ENCODE measurements around the gene CES5A.
"Not testable (repeated sequence)": the region's sequence is repeated elsewhere in the genome, so short reads cannot be mapped to it uniquely, and the experiment has no call there.

Gene CES5A

DNA sequence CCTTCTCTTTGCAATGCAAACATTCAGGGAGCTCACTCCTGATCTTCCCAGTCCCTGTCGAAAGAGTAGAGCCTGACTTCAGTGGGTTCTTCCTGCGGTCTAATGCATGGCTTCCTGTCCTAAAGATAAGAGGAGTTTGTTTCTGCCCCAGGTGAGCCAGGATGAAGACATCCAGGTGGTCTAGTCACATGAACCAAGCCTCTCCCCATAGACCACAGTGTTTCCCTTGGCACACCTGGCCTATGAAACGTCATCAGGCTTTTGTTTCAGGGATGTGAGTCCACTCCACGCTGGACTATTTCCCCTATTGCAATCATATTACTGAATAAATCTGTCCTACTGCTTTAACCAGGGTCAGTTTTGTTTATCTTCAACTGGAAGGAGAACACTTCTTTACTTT is 63.4 kb downstream of the CES5A start:
- no peak overlapping the region for H3K27ac Mint-ChIP-seq
- no peaks in the 10 kb centered on the region for H3K36me3 Mint-ChIP-seq
- ATAC-seq (ENCODE audit: low read depth) (no peak), DNase-seq (ENCODE audit: low spot score in 2 of 2) (no peak)
- peaks cover 13% of the 10 kb centered on the region for H3K27me3 Mint-ChIP-seq
- H3K9me3 Mint-ChIP-seq: no peaks in the 10 kb centered on the region
- no peak overlapping the region for H3K4me3 Mint-ChIP-seq
- no peaks in the 10 kb centered on the region for H3K4me1 Mint-ChIP-seq

DNA sequence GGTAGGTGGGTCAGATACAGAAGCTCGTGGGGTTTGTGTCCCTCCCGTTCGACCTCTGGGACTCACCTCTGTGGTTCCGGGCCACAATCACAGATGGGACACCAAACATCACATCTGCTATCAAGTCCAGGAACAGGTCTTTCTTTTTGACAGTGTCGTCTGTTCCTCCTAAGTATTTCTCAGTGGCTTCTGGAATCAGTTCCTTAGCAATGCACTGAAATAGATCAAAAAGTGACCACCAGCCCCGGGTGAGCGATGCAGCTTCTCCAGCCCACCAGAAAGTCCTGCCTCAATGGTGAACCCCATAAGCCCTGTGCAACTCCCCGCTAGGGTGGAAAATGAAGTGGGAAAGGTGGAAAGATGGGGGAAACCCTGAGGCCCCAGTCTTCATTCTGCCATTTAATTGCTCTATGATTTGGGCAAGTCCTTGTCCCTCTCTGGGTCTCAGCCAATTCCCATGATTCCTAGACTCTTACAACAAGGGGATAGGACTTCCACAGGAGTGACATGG is 64.7 kb downstream of the CES5A start:
- H3K27ac Mint-ChIP-seq: no peak overlapping the region
- H3K36me3 Mint-ChIP-seq: no peaks in the 10 kb centered on the region
- no peak for ATAC-seq (ENCODE audit: low read depth)

DNA sequence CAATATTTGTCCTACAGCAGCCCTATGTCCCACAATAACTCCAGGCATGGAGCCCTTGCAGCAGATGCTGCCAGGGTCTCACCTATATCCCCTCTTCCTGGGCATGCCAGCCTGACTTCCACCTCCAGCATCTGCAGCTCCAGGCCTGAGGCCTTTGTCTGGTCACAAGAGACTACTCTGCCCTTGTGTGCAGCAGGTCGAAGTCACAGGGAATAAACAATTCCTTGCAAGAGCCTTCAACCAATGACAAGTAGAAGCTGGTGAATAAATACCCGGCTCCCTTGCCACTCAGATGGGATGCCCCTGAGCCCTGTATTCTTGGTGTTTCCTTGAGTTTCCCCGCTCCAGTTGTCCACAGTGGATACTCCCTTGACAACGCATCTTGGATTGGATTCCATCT is 65.3 kb downstream of the CES5A start:
- H3K4me1 Mint-ChIP-seq: no peaks in the 10 kb centered on the region
- no peaks in the 10 kb centered on the region for H3K9me3 Mint-ChIP-seq
- DNase-seq (ENCODE audit: low spot score in 2 of 2) (no peak), ATAC-seq (ENCODE audit: low read depth) (no peak)
- H3K4me3 Mint-ChIP-seq: no peak overlapping the region
- no peaks in the 10 kb centered on the region for H3K36me3 Mint-ChIP-seq
- H3K27ac Mint-ChIP-seq: no peak overlapping the region
- peaks cover 11% of the 10 kb centered on the region for H3K27me3 Mint-ChIP-seq

More for the DNA sequence above, 64.7 kb downstream of the CES5A start:
- H3K4me3 Mint-ChIP-seq: no peak overlapping the region
- peaks cover 13% of the 10 kb centered on the region for H3K27me3 Mint-ChIP-seq
- DNase-seq (ENCODE audit: low spot score in 2 of 2): no peak
- no peaks in the 10 kb centered on the region for H3K9me3 Mint-ChIP-seq
- no peaks in the 10 kb centered on the region for H3K4me1 Mint-ChIP-seq

DNA sequence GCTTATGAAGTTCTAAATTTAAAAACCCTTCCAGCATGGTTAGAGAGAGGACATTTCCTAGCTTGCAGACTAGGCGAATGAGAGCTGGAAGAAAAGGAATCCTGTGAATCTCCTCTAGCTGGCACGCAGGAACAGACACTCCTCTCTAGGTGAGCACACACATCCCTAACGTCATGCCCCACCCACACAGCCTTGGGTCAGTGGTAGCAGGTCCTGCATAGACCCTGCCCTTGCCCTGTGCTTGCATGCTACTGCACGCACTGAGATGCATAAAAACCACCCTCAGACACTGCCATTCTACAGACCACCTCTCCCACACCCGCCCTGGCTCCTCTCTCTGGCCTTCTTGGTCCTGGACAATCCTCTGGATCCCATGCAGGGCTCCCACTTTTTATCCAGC is 65.8 kb downstream of the CES5A start:
- Mint-ChIP-seq H3K4me3 (no peak overlapping the region), H3K9me3 (no peaks in the 10 kb centered on the region), H3K27ac (no peak overlapping the region), H3K4me1 (no peaks in the 10 kb centered on the region), H3K27me3 (peaks cover 8% of the 10 kb centered on the region), H3K36me3 (no peaks in the 10 kb centered on the region)
- DNase-seq (ENCODE audit: low spot score in 2 of 2): no peak
- no peak for ATAC-seq (ENCODE audit: low read depth)

DNA sequence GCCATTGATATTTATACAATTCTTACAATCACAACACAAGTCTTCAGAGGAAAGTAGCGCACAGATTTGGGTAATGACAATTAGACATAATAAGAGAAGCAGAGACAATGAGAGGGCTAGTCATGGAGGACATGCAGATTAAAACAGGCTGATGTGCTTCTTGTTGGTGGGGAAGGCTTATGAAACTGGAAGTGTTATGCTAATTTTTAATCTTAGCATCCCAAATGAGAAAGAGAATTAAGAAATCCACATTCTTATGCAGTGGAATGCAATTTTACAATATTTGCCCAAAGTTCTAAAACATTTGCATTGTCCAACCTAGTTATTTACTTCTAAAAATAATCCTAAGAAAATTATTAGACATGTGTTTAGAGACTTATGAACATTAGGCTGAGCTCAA is 66.9 kb downstream of the CES5A start:
- not testable (repeated sequence) for H3K9me3 Mint-ChIP-seq

DNA sequence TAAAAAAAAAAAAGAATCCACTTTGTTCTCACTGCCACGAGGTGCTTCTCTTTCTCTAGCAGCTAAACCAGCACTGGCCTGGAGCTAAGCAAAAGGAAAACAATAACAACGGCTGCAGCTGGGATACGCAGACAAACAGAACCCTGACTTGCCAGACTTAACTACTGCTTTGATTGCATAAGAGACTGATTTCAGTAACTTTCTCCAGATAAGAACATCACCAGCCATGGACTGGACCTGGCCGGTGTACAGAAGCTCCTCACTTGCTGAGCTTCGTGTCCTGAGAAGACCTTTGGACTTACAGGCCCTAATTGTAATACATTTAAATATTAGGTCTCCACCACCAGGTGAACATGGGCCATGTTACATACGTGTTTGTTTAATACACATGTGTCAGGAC is 70.1 kb downstream of the CES5A start:
- H3K4me3 Mint-ChIP-seq; ATAC-seq (ENCODE audit: low read depth); H3K27ac Mint-ChIP-seq; H3K36me3 Mint-ChIP-seq; DNase-seq (ENCODE audit: low spot score in 2 of 2); H3K9me3 Mint-ChIP-seq; H3K4me1 Mint-ChIP-seq; H3K27me3 Mint-ChIP-seq: not testable (repeated sequence)

More for the DNA sequence above, 66.9 kb downstream of the CES5A start:
- H3K27ac Mint-ChIP-seq; H3K36me3 Mint-ChIP-seq; DNase-seq (ENCODE audit: low spot score in 2 of 2); H3K4me1 Mint-ChIP-seq; H3K4me3 Mint-ChIP-seq; H3K27me3 Mint-ChIP-seq; ATAC-seq (ENCODE audit: low read depth): not testable (repeated sequence)

DNA sequence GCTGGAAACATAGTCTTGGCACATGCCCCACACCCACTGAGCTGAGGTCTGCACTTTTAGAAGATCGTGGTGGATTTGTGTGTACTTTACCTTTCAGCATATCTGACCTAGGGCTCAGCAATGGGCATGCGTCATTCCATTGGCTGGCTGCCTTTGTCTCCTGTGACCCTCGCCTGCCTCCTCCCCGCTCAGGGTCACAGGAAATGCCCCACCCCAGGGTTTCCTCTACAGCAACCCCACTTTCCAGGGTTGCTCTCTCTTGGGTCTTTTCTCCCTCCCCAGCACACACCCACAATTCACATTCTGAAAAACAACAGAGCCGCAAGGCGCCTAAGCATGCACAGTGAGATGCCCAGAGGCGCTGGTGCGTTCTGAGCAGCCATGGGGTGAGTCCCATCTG is 71.5 kb downstream of the CES5A start:
- not testable (repeated sequence) for H3K27ac Mint-ChIP-seq; H3K36me3 Mint-ChIP-seq; H3K4me1 Mint-ChIP-seq; H3K4me3 Mint-ChIP-seq; H3K27me3 Mint-ChIP-seq; DNase-seq (ENCODE audit: low spot score in 2 of 2); H3K9me3 Mint-ChIP-seq
- peak; percentile 64 for ATAC-seq (ENCODE audit: low read depth)

All from memory B cell (primary cell).